DOHH2 (cell line): ENCODE results near the gene NEK11.

Experiments
- CTCF ChIP-seq: fragments of 200-600 bp; sonication (generic); IDR thresholded peaks from one replicate; pipeline ENCODE4 v1.5.1; 2014; ENCODE audit warnings: antibody characterized with exemption, mild to moderate bottlenecking, low read depth, low read length; ENCODE audit not compliant: poor library complexity, severe bottlenecking
- EZH2phosphoT487 ChIP-seq: fragments of 200-600 bp; sonication (generic); IDR thresholded peaks from 2 replicates; pipeline ENCODE4 v1.6.1; 2017; ENCODE audit warnings: borderline replicate concordance, mild to moderate bottlenecking, antibody characterized with exemption, low read length, moderate library complexity, mixed read lengths

GRCh38 chr3:131223373-131224289 is 197.0 kb downstream of the NEK11 start:
- TF ChIP-seq EZH2phosphoT487 = no peak
- TF ChIP-seq CTCF = no peak
